HG03095 (cell line): ENCODE measurements around the gene SRRM5.
A peak's percentile ranks its signal among the peaks of the same experiment; 100 is the strongest.
"Not testable (repeated sequence)": the region's sequence is repeated elsewhere in the genome, so short reads cannot be mapped to it uniquely, and the experiment has no call there.

ENCODE experiments used
- ATAC-seq: cut with Tn5 transposase; IDR thresholded peaks from one replicate; pipeline ENCODE4 v1.9.1; 2021; ENCODE audit warnings: moderate library complexity; ENCODE audit not compliant: unreplicated experiment

Gene SRRM5

GRCh38 chr19:43611788-43612187 lies at the start of gene SRRM5:
SRRM5 (plus strand) TSS chr19:43612088; CDS start chr19:43612122, 34 bp downstream.
- no peak for ATAC-seq

- ATAC-seq = no peak
Observed at GRCh38 chr19:43562226-43562697, 49.6 kb upstream of the SRRM5 start.

GRCh38 chr19:43562698-43563241 lies 49.1 kb upstream of the SRRM5 start:
- ATAC-seq = no peak

- ATAC-seq = no peak
Observed at GRCh38 chr19:43563816-43564457, 48.0 kb upstream of the SRRM5 start.

- ATAC-seq = no peak
Observed at GRCh38 chr19:43564800-43565199, 47.1 kb upstream of the SRRM5 start.

GRCh38 chr19:43569657-43570056 lies 42.2 kb upstream of the SRRM5 start:
- ATAC-seq = no peak

- no peak for ATAC-seq
Observed at GRCh38 chr19:43570174-43570791, 41.6 kb upstream of the SRRM5 start.

GRCh38 chr19:43572171-43572588 lies 39.7 kb upstream of the SRRM5 start:
- no peak for ATAC-seq

GRCh38 chr19:43574424-43575155 lies 37.3 kb upstream of the SRRM5 start:
- ATAC-seq = no peak

- ATAC-seq = peak; percentile 89
Observed at GRCh38 chr19:43575156-43575950, 36.5 kb upstream of the SRRM5 start, which contains the start of the genes PINLYP and XRCC1. PINLYP (plus strand) TSS chr19:43575801; CDS start chr19:43577192, 1,391 bp downstream. XRCC1 (minus strand) TSS chr19:43575527; CDS start chr19:43575458, 69 bp downstream.

GRCh38 chr19:43575955-43576878 lies 35.7 kb upstream of the SRRM5 start:
- no peak for ATAC-seq

GRCh38 chr19:43578787-43579186 lies 33.1 kb upstream of the SRRM5 start:
- no peak for ATAC-seq

GRCh38 chr19:43581467-43581866 lies 30.4 kb upstream of the SRRM5 start:
- ATAC-seq = no peak

- ATAC-seq = no peak
Observed at GRCh38 chr19:43582495-43582894, 29.4 kb upstream of the SRRM5 start.

- ATAC-seq = no peak
Observed at GRCh38 chr19:43584484-43584883, 27.4 kb upstream of the SRRM5 start.

- no peak for ATAC-seq
Observed at GRCh38 chr19:43586346-43586745, 25.5 kb upstream of the SRRM5 start.

- not testable (repeated sequence) for ATAC-seq
Observed at GRCh38 chr19:43587029-43587428, 24.9 kb upstream of the SRRM5 start.

- ATAC-seq = no peak
Observed at GRCh38 chr19:43589277-43589676, 22.6 kb upstream of the SRRM5 start.

- ATAC-seq = no peak
Observed at GRCh38 chr19:43589678-43590077, 22.2 kb upstream of the SRRM5 start.
